ENCODE results near the gene OR56A3.

DNA sequence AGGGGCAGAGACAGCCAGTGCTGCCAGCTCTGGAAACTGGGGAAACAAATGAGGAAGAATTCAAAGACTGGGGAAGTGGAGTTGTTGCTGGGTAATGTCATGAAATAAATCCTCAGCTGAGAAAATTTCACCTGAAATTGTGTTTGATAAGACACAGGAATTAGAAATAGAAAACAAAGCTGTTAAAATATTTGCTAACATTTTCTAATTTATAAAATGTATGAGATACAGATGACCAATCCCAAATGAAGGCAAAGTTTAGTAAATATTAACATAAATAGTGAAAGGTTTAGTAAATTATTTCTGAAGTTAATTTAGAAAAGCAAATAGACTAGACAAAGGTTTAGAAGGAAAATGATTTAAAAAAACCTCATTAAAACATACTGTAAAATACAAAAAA lies 26.3 kb downstream of the OR56A3 start, which contains the start of gene OR56A5:
- TF ChIP-seq, protein P1, sequence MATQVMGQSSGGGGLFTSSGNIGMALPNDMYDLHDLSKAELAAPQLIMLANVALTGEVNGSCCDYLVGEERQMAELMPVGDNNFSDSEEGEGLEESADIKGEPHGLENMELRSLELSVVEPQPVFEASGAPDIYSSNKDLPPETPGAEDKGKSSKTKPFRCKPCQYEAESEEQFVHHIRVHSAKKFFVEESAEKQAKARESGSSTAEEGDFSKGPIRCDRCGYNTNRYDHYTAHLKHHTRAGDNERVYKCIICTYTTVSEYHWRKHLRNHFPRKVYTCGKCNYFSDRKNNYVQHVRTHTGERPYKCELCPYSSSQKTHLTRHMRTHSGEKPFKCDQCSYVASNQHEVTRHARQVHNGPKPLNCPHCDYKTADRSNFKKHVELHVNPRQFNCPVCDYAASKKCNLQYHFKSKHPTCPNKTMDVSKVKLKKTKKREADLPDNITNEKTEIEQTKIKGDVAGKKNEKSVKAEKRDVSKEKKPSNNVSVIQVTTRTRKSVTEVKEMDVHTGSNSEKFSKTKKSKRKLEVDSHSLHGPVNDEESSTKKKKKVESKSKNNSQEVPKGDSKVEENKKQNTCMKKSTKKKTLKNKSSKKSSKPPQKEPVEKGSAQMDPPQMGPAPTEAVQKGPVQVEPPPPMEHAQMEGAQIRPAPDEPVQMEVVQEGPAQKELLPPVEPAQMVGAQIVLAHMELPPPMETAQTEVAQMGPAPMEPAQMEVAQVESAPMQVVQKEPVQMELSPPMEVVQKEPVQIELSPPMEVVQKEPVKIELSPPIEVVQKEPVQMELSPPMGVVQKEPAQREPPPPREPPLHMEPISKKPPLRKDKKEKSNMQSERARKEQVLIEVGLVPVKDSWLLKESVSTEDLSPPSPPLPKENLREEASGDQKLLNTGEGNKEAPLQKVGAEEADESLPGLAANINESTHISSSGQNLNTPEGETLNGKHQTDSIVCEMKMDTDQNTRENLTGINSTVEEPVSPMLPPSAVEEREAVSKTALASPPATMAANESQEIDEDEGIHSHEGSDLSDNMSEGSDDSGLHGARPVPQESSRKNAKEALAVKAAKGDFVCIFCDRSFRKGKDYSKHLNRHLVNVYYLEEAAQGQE (IDR thresholded peaks at IDR 0.05; ENCODE audit: insufficient read depth in 1 of 2, low read depth in 2 of 2, low read length in 2 of 2), result no peak
- no peak for TF ChIP-seq TAF1 (IDR thresholded peaks at IDR 0.05; ENCODE audit: borderline replicate concordance, insufficient read depth, low read length)

Data from PFSK-1 (cell line).